Astrocyte (in vitro differentiated cells and primary cell): ENCODE measurements around the gene TAF5L. TPM values are rescaled to one million over a fixed set of nuclear protein-coding genes. Genes with fewer than 3 reads are reported as not detected.

Experiments
- DNase-seq: peaks from one replicate; pipeline ENCODE4 v3.0.0-alpha.2; 2010; ENCODE audit warnings: low read depth
- FAIRE-seq: peaks from 2 replicates; lab custom pipeline; 2011; peaks lifted over from hg19 to GRCh38; lab: Jason Lieb, UNC
- H2AFZ ChIP-seq: 2 replicates; pipeline ENCODE4 v1.6.0; 2012; ENCODE audit warnings: low read depth, low read length, inconsistent platforms
- H3K27ac ChIP-seq: 2 replicates; pipeline ENCODE4 v1.5.1; 2011; ENCODE audit warnings: low read depth, low read length, inconsistent platforms
- H3K27me3 ChIP-seq: 2 replicates; pipeline ENCODE4 v1.6.0; 2011; ENCODE audit warnings: low read length, inconsistent platforms; ENCODE audit not compliant: insufficient read depth
- H3K36me3 ChIP-seq: 2 replicates; pipeline ENCODE4 v1.5.1; 2011; ENCODE audit warnings: low read length, inconsistent platforms; ENCODE audit not compliant: insufficient read depth
- H3K4me1 ChIP-seq: 2 replicates; pipeline ENCODE4 v1.5.1; 2011; ENCODE audit warnings: low read length, inconsistent platforms; ENCODE audit not compliant: insufficient read depth
- H3K4me2 ChIP-seq: 2 replicates; pipeline ENCODE4 v1.6.0; 2012; ENCODE audit warnings: low read length, inconsistent platforms
- H3K4me3 ChIP-seq: 2 replicates; pipeline ENCODE4 v1.5.1; 2011; ENCODE audit warnings: low read depth, mild to moderate bottlenecking, low read length, inconsistent platforms; ENCODE audit not compliant: insufficient read depth
- H3K79me2 ChIP-seq: 2 replicates; pipeline ENCODE4 v1.6.0; 2012; ENCODE audit warnings: mild to moderate bottlenecking, low read length, inconsistent platforms; ENCODE audit not compliant: insufficient read depth
- H3K9ac ChIP-seq: 2 replicates; pipeline ENCODE4 v1.6.0; 2012; ENCODE audit warnings: mild to moderate bottlenecking, low read length, inconsistent platforms
- H3K9me3 ChIP-seq: 2 replicates; pipeline ENCODE4 v1.5.1; 2012; ENCODE audit warnings: low read depth, mild to moderate bottlenecking, low read length, inconsistent platforms; ENCODE audit not compliant: insufficient read depth
- H4K20me1 ChIP-seq: 2 replicates; pipeline ENCODE4 v1.6.0; 2012; ENCODE audit warnings: low read length, inconsistent platforms; ENCODE audit not compliant: insufficient read depth
- H3K27ac Mint-ChIP-seq: one replicate; pipeline ENCODE4 v1.8.0; 2021; ENCODE audit warnings: mild to moderate bottlenecking, mixed read lengths; ENCODE audit not compliant: unreplicated experiment
- H3K27me3 Mint-ChIP-seq: one replicate; pipeline ENCODE4 v1.8.0; 2021; ENCODE audit warnings: low read depth, mixed read lengths; ENCODE audit not compliant: unreplicated experiment
- H3K36me3 Mint-ChIP-seq: one replicate; pipeline ENCODE4 v1.8.0; 2021; ENCODE audit warnings: low read depth, mixed read lengths; ENCODE audit not compliant: unreplicated experiment
- H3K4me1 Mint-ChIP-seq: one replicate; pipeline ENCODE4 v1.8.0; 2021; ENCODE audit warnings: low read depth, mixed read lengths; ENCODE audit not compliant: unreplicated experiment
- H3K4me3 Mint-ChIP-seq: one replicate; pipeline ENCODE4 v1.8.0; 2021; ENCODE audit warnings: mild to moderate bottlenecking, moderate library complexity, mixed read lengths; ENCODE audit not compliant: unreplicated experiment
- H3K9me3 Mint-ChIP-seq: one replicate; pipeline ENCODE4 v1.8.0; 2021; ENCODE audit warnings: mild to moderate bottlenecking, mixed read lengths; ENCODE audit not compliant: unreplicated experiment
- CTCF ChIP-seq: IDR thresholded peaks from 2 replicates; pipeline ENCODE4 v1.5.1; 2011; ENCODE audit warnings: low read depth, mild to moderate bottlenecking, inconsistent platforms, low read length, moderate library complexity; ENCODE audit not compliant: insufficient read depth
- EZH2 ChIP-seq: IDR thresholded peaks from 2 replicates; pipeline ENCODE4 v1.6.1; 2012; ENCODE audit warnings: mild to moderate bottlenecking, low read length, inconsistent platforms; ENCODE audit not compliant: insufficient read depth
- total RNA-seq: library from RNA; stranded (reverse); gene quantifications from 2 replicates; pipeline ENCODE4 v1.2.1, GENCODE V29; 2021

The TAF5L gene
- total RNA-seq, 1 donor from 2014 or later, result 23.5 TPM

GRCh38 chr1:229657993-229658755 is 32.3 kb upstream of the TAF5L start:
- H3K36me3 Mint-ChIP-seq, result peaks cover 11% of the 10 kb centered on the region

DNA sequence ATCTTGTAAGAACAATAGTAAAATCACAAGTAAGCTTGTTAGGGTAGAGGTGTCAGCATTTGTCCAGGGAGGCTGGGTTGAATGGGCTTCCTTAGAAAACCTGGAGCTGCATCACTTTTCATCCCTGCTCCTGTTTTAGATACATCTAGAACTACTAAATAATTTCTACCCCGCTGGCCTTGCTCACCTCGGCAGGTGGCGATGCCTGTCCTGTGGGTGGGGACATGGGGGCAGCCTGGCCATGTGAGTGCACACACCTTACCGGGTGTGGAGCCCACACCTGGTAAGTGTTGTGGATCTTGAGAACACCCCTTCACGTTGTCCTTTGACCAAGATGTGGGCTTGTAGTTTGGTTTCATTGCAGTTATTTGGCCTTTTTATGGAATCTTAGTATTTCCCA is 29.9 kb upstream of the TAF5L start:
- no peaks in the 10 kb centered on the region for H3K4me1 ChIP-seq
- H3K4me2 ChIP-seq, result no peak overlapping the region
- H3K79me2 ChIP-seq, result no peaks in the 10 kb centered on the region
- no peaks in the 10 kb centered on the region for H4K20me1 ChIP-seq
- H3K27ac Mint-ChIP-seq, result no peak overlapping the region
- TF ChIP-seq CTCF, result no peak
- TF ChIP-seq EZH2, result no peak
- H3K27me3 ChIP-seq, result no peaks in the 10 kb centered on the region
- FAIRE-seq (no peak), DNase-seq (no peak)
- peaks cover 6% of the 10 kb centered on the region for H3K36me3 Mint-ChIP-seq
- H3K27ac ChIP-seq, result no peak overlapping the region
- peaks cover 29% of the 10 kb centered on the region for H3K36me3 ChIP-seq
- H3K27me3 Mint-ChIP-seq, result no peaks in the 10 kb centered on the region
- no peaks in the 10 kb centered on the region for H3K9me3 Mint-ChIP-seq
- H2AFZ ChIP-seq, result no peak overlapping the region
- no peak overlapping the region for H3K9ac ChIP-seq
- H3K4me1 Mint-ChIP-seq, result peaks cover 6% of the 10 kb centered on the region
- no peak overlapping the region for H3K4me3 ChIP-seq
- no peaks in the 10 kb centered on the region for H3K9me3 ChIP-seq
- H3K4me3 Mint-ChIP-seq, result no peak overlapping the region

More at GRCh38 chr1:229657993-229658755, 32.3 kb upstream of the TAF5L start:
- Histone ChIP-seq H3K9ac (no peak overlapping the region), H2AFZ (no peak overlapping the region), H3K27me3 (no peaks in the 10 kb centered on the region), H3K4me2 (no peak overlapping the region), H3K79me2 (no peaks in the 10 kb centered on the region), H3K36me3 (peaks cover 16% of the 10 kb centered on the region), H3K9me3 (no peaks in the 10 kb centered on the region), H3K4me1 (no peaks in the 10 kb centered on the region), H4K20me1 (no peaks in the 10 kb centered on the region), H3K27ac (no peak overlapping the region), H3K4me3 (no peak overlapping the region)
- no peaks in the 10 kb centered on the region for H3K27me3 Mint-ChIP-seq
- DNase-seq (no peak), FAIRE-seq (no peak)
- no peak for TF ChIP-seq CTCF
- no peak for TF ChIP-seq EZH2
- H3K4me1 Mint-ChIP-seq, result peaks cover 9% of the 10 kb centered on the region
- no peak overlapping the region for H3K4me3 Mint-ChIP-seq
- no peaks in the 10 kb centered on the region for H3K9me3 Mint-ChIP-seq
- no peak overlapping the region for H3K27ac Mint-ChIP-seq

- peaks cover 38% of the 10 kb centered on the region for H3K36me3 ChIP-seq
Observed at GRCh38 chr1:229653420-229653819, 27.5 kb upstream of the TAF5L start.

More at GRCh38 chr1:229653420-229653819, 27.5 kb upstream of the TAF5L start:
- no peaks in the 10 kb centered on the region for H3K27me3 Mint-ChIP-seq
- H3K4me3 ChIP-seq, result no peak overlapping the region
- H3K79me2 ChIP-seq, result no peaks in the 10 kb centered on the region
- H3K27me3 ChIP-seq, result no peaks in the 10 kb centered on the region
- no peaks in the 10 kb centered on the region for H4K20me1 ChIP-seq
- H3K27ac Mint-ChIP-seq, result no peak overlapping the region
- peaks cover 6% of the 10 kb centered on the region for H3K36me3 Mint-ChIP-seq
- H3K9me3 Mint-ChIP-seq, result no peaks in the 10 kb centered on the region
- no peak overlapping the region for H2AFZ ChIP-seq
- no peak overlapping the region for H3K27ac ChIP-seq
- H3K4me1 Mint-ChIP-seq, result peaks cover 6% of the 10 kb centered on the region
- no peak for TF ChIP-seq EZH2
- no peak for TF ChIP-seq CTCF
- H3K9me3 ChIP-seq, result no peaks in the 10 kb centered on the region
- H3K9ac ChIP-seq, result no peak overlapping the region
- FAIRE-seq (no peak), DNase-seq (no peak)
- H3K4me1 ChIP-seq, result no peaks in the 10 kb centered on the region
- no peak overlapping the region for H3K4me3 Mint-ChIP-seq
- H3K4me2 ChIP-seq, result no peak overlapping the region
